B cell (primary cell): ENCODE measurements around the gene TANC1. TPM values are rescaled to one million over a fixed set of nuclear protein-coding genes. Genes with fewer than 3 reads are reported as not detected.

Source experiments
- ATAC-seq: fragments of 200-7000 bp; cut with Tn5 transposase; one replicate; pipeline ENCODE4 v1.10.0; 2021; ENCODE audit warnings: low read depth, mild to moderate bottlenecking, moderate number of reproducible peaks, moderate library complexity
- CTCF ChIA-PET: fragments of 350-600 bp; sonication (Branson Sonifier 250); formaldehyde crosslinking; loops from one replicate; lab custom pipeline; 2021; ENCODE audit warnings: antibody characterized with exemption, inconsistent platforms; lab: Charles Lee
- POLR2A ChIA-PET: fragments of 350-600 bp; sonication (Branson Sonifier 250); formaldehyde crosslinking; loops from one replicate; lab custom pipeline; 2021; ENCODE audit warnings: antibody characterized with exemption; lab: Charles Lee
- DNase-seq: peaks from one replicate; pipeline ENCODE4 v3.0.0; 2013
- H2AFZ ChIP-seq: 2 replicates; pipeline ENCODE4 v1.6.1; 2012; ENCODE audit warnings: mild to moderate bottlenecking, low read depth, low read length; ENCODE audit not compliant: insufficient read depth, poor library complexity, severe bottlenecking
- H3K27ac ChIP-seq, 2 donors: 1 replicate in 1 of 2; 2 replicates in 1 of 2; pipeline ENCODE4 v1.5.1; 2012 to 2013; ENCODE audit warnings: low read length in 2 of 2, mild to moderate bottlenecking in 2 of 2, moderate library complexity in 1 of 2
- H3K27me3 ChIP-seq, 4 experiments: fragments of 200-600 bp in 1 of 4; sonication (generic) in 1 of 4; replicated peaks in 1 of 4; 1 replicate in 2 of 4; 2 replicates in 2 of 4; pipeline versions ENCODE4 v1.6.1 to v1.7.0; 2013 to 2016; ENCODE audit warnings: low read length in 3 of 4, mild to moderate bottlenecking in 2 of 4, mixed read lengths in 1 of 4, moderate library complexity in 1 of 4; ENCODE audit not compliant: insufficient read depth in 4 of 4, control insufficient read depth in 3 of 4; ENCODE audit errors: control extremely low read depth in 1 of 4
- H3K36me3 ChIP-seq, 2 experiments: replicated peaks in 1 of 2; 1 replicate in 1 of 2; 2 replicates in 1 of 2; pipeline versions ENCODE4 v1.6.1 to v1.7.1; 2013; ENCODE audit warnings: low read length in 1 of 2; ENCODE audit not compliant: insufficient read depth in 2 of 2, control insufficient read depth in 1 of 2; ENCODE audit errors: control extremely low read depth in 1 of 2, extremely low read depth in 1 of 2
- H3K4me1 ChIP-seq, 2 donors: fragments of 200-600 bp in 1 of 2; sonication (generic) in 1 of 2; 1 replicate in 1 of 2; 2 replicates in 1 of 2; pipeline versions ENCODE4 v1.5.1 to v1.6.1; 2013 to 2017; ENCODE audit warnings: low read length in 2 of 2; ENCODE audit not compliant: control insufficient read depth in 2 of 2, insufficient read depth in 2 of 2
- H3K4me2 ChIP-seq: replicated peaks from 2 replicates; pipeline ENCODE3; 2012; ENCODE audit warnings: mild to moderate bottlenecking, low read depth, low read length; ENCODE audit not compliant: poor library complexity, severe bottlenecking
- H3K4me3 ChIP-seq, 5 experiments: fragments of 200-600 bp in 1 of 5; sonication (generic) in 1 of 5; 1 replicate in 3 of 5; 2 replicates in 2 of 5; pipeline versions ENCODE4 v1.5.1 to v1.7.0; 2011 to 2016; ENCODE audit warnings: low read length in 4 of 5, mild to moderate bottlenecking in 4 of 5, low read depth in 2 of 5, control low read depth in 1 of 5, moderate library complexity in 1 of 5; ENCODE audit not compliant: insufficient read depth in 1 of 5; ENCODE audit errors: control extremely low read depth in 1 of 5, extremely low read depth in 1 of 5
- H3K79me2 ChIP-seq: fragments of 200-600 bp; sonication (generic); one replicate; pipeline ENCODE4 v1.6.0; 2016; ENCODE audit warnings: low read length; ENCODE audit not compliant: control insufficient read depth, insufficient read depth
- H3K9ac ChIP-seq: fragments of 200-600 bp; sonication (generic); 2 replicates; pipeline ENCODE4 v1.6.1; 2017; ENCODE audit warnings: mild to moderate bottlenecking, low read length, moderate library complexity
- H3K9me3 ChIP-seq, 3 donors: one replicate each; pipeline versions ENCODE4 v1.6.1 to v1.7.1; 2013; ENCODE audit warnings: low read length in 2 of 3; ENCODE audit not compliant: control insufficient read depth in 2 of 3, insufficient read depth in 1 of 3; ENCODE audit errors: control extremely low read depth in 1 of 3
- H4K20me1 ChIP-seq: 2 replicates; pipeline ENCODE4 v1.6.0; 2012; ENCODE audit warnings: mild to moderate bottlenecking, low read length; ENCODE audit not compliant: insufficient read depth, control insufficient read depth, poor library complexity, severe bottlenecking
- H3K27ac Mint-ChIP-seq: one replicate; pipeline ENCODE4 v1.8.0; 2021; ENCODE audit warnings: mixed read lengths
- H3K27me3 Mint-ChIP-seq: one replicate; pipeline ENCODE4 v1.8.0; 2021; ENCODE audit warnings: mixed read lengths
- H3K4me1 Mint-ChIP-seq: one replicate; pipeline ENCODE4 v1.8.0; 2021; ENCODE audit warnings: mixed read lengths
- H3K4me3 Mint-ChIP-seq: one replicate; pipeline ENCODE4 v1.8.0; 2021; ENCODE audit warnings: mixed read lengths
- H3K9me3 Mint-ChIP-seq: one replicate; pipeline ENCODE4 v1.8.0; 2022; ENCODE audit warnings: mixed read lengths; ENCODE audit not compliant: insufficient read depth
- EZH2 ChIP-seq: IDR thresholded peaks from 2 replicates; pipeline ENCODE4 v1.6.1; 2012; ENCODE audit warnings: borderline replicate concordance, low read depth, mild to moderate bottlenecking, moderate library complexity, low read length; ENCODE audit not compliant: insufficient read depth, poor library complexity, severe bottlenecking
- WGBS: methylation state at CpG from one replicate; pipeline ENCODE4 v1.1.5; 2013; ENCODE audit warnings: missing lambda C conversion rate; ENCODE audit not compliant: insufficient coverage; 5-methylcytosine and 5-hydroxymethylcytosine counted together
- intact Hi-C: fragments of 100-400 bp; cut with micrococcal nuclease; formaldehyde crosslinking; loops from one replicate; pipeline ENCODE4 v1.10.0; 2022
- polyA plus RNA-seq: library from polyadenylated mRNA; depleted of rRNA; stranded (reverse); fragments of >200 nt; gene quantifications from 2 replicates; pipeline ENCODE4 v1.2.3, GENCODE V29; 2012
- total RNA-seq, 2 donors: library from RNA; stranded (reverse); fragments of 120-200 nt in 1 of 2; gene quantifications; 1 replicate in 1 of 2; 2 replicates in 1 of 2; pipeline versions ENCODE4 v1.2.3 to v1.2.4, GENCODE V29; 2013 to 2022
- TF ChIP-seq, protein P1 (sequence below): fragments of 200-600 bp; IDR thresholded peaks from one replicate; pipeline ENCODE4 v1.8.0; 2022; ENCODE audit warnings: antibody characterized with exemption, mild to moderate bottlenecking

TANC1 gene
- total and polyA plus RNA-seq, 2 donors (not counting 1 experiment from before 2014, with no cell fraction given), result 0.13 TPM; not detected in 1

GRCh38 chr2:159103411-159103810 lies 135.0 kb downstream of the TANC1 start:
- no peaks in the 10 kb centered on the region for H4K20me1 ChIP-seq
- H3K4me3 ChIP-seq, result no peak overlapping the region
- Mint-ChIP-seq H3K9me3 (no peaks in the 10 kb centered on the region), H3K4me3 (no peak overlapping the region), H3K27ac (no peak overlapping the region), H3K27me3 (peaks cover 5% of the 10 kb centered on the region), H3K4me1 (no peaks in the 10 kb centered on the region)
- ATAC-seq, result no peak
- CTCF ChIA-PET, result no interaction called here
- WGBS, result no CpG with 5 or more reads among the region's 5 CpGs
- H3K27ac ChIP-seq, result no peak overlapping the region
- H3K36me3 ChIP-seq, result no peaks in the 10 kb centered on the region
- TF ChIP-seq, protein P1, sequence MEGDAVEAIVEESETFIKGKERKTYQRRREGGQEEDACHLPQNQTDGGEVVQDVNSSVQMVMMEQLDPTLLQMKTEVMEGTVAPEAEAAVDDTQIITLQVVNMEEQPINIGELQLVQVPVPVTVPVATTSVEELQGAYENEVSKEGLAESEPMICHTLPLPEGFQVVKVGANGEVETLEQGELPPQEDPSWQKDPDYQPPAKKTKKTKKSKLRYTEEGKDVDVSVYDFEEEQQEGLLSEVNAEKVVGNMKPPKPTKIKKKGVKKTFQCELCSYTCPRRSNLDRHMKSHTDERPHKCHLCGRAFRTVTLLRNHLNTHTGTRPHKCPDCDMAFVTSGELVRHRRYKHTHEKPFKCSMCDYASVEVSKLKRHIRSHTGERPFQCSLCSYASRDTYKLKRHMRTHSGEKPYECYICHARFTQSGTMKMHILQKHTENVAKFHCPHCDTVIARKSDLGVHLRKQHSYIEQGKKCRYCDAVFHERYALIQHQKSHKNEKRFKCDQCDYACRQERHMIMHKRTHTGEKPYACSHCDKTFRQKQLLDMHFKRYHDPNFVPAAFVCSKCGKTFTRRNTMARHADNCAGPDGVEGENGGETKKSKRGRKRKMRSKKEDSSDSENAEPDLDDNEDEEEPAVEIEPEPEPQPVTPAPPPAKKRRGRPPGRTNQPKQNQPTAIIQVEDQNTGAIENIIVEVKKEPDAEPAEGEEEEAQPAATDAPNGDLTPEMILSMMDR, result no peak
- TF ChIP-seq EZH2, result no peak
- POLR2A ChIA-PET, result no interaction called here
- no peaks in the 10 kb centered on the region for H3K4me1 ChIP-seq
- no peak overlapping the region for H3K9ac ChIP-seq
- no peak overlapping the region for H3K4me2 ChIP-seq
- no peaks in the 10 kb centered on the region for H3K9me3 ChIP-seq
- DNase-seq, result no peak
- no peaks in the 10 kb centered on the region for H3K27me3 ChIP-seq
- no peaks in the 10 kb centered on the region for H3K79me2 ChIP-seq
- intact Hi-C loops, result no loop called here
- no peak overlapping the region for H2AFZ ChIP-seq

- Mint-ChIP-seq H3K9me3 (no peaks in the 10 kb centered on the region), H3K4me1 (peaks cover 3% of the 10 kb centered on the region), H3K27ac (no peak overlapping the region), H3K27me3 (peaks cover 5% of the 10 kb centered on the region), H3K4me3 (no peak overlapping the region)
- Histone ChIP-seq H3K4me2 (no peak overlapping the region), H3K9ac (no peak overlapping the region), H3K9me3 (no peaks in the 10 kb centered on the region), H3K79me2 (no peaks in the 10 kb centered on the region), H3K27me3 (no peaks in the 10 kb centered on the region), H3K27ac (no peak overlapping the region), H3K4me3 (no peak overlapping the region), H4K20me1 (no peaks in the 10 kb centered on the region), H2AFZ (no peak overlapping the region), H3K36me3 (no peaks in the 10 kb centered on the region), H3K4me1 (no peaks in the 10 kb centered on the region)
- POLR2A ChIA-PET, result no interaction called here
- no peak for TF ChIP-seq EZH2
- TF ChIP-seq, protein P1, result no peak
- DNase-seq (no peak), ATAC-seq (no peak)
- CTCF ChIA-PET, result no interaction called here
- 93% methylated on average over 2 of the region's 5 CpGs for WGBS
- intact Hi-C loops, result no loop called here
Measured at GRCh38 chr2:159106109-159106508, 137.7 kb downstream of the TANC1 start.
